K562 (cell line): ENCODE results near the gene GSKIP. TPM values are rescaled to one million over a fixed set of nuclear protein-coding genes. Genes with fewer than 3 reads are reported as not detected.

ENCODE experiments used
- E2F4 ChIP-seq: sonication (generic); formaldehyde crosslinking; IDR thresholded peaks from 2 replicates; pipeline ENCODE4 v1.8.0; 2022; ENCODE audit warnings: mild to moderate bottlenecking, low read depth, missing genetic modification reagents
- ELF4 ChIP-seq: fragments of 450-650 bp; formaldehyde crosslinking; IDR thresholded peaks from 2 replicates; pipeline ENCODE4 v1.4.0; 2022; ENCODE audit warnings: missing genetic modification characterization
- HDAC1 ChIP-seq, 2 experiments: fragments of 450-650 bp; IDR thresholded peaks; 2 replicates each; pipeline ENCODE4 v1.6.1; 2016 to 2017; ENCODE audit warnings: inconsistent platforms in 1 of 2, mild to moderate bottlenecking in 1 of 2, moderate library complexity in 1 of 2
- HDAC2 ChIP-seq: fragments of 450-650 bp; IDR thresholded peaks from 2 replicates; pipeline ENCODE4 v1.6.1; 2016; ENCODE audit warnings: mild to moderate bottlenecking
- HNRNPUL1 ChIP-seq: fragments of 200-400 bp; formaldehyde crosslinking; IDR thresholded peaks from 2 replicates; pipeline ENCODE4 v1.6.1; 2017; ENCODE audit warnings: low read length
- KLF1 ChIP-seq: fragments of 450-650 bp; IDR thresholded peaks from 2 replicates; pipeline ENCODE4 v1.6.1; 2016; ENCODE audit warnings: missing genetic modification characterization, missing compliant biosample characterization
- LEF1 ChIP-seq: fragments of 450-650 bp; IDR thresholded peaks from 2 replicates; pipeline ENCODE4 v1.6.1; 2016; ENCODE audit warnings: mild to moderate bottlenecking
- TAF15 ChIP-seq: fragments of 200-400 bp; formaldehyde crosslinking; IDR thresholded peaks from 2 replicates; pipeline ENCODE4 v1.6.1; 2017; ENCODE audit warnings: mild to moderate bottlenecking, low read depth, low read length, moderate library complexity
- ZBTB9 ChIP-seq: fragments of 450-650 bp; formaldehyde crosslinking; IDR thresholded peaks from 2 replicates; pipeline ENCODE4 v1.4.0; 2020; ENCODE audit warnings: mild to moderate bottlenecking, moderate library complexity
- ZFP1 ChIP-seq: fragments of 450-650 bp; formaldehyde crosslinking; IDR thresholded peaks from 2 replicates; pipeline ENCODE4 v1.4.0; 2020; ENCODE audit warnings: mild to moderate bottlenecking, mixed read lengths
- ZNF311 ChIP-seq: fragments of 250-450 bp; sonication (Bioruptor Pico); IDR thresholded peaks from 2 replicates; pipeline ENCODE4 v1.4.0; 2020; ENCODE audit warnings: mild to moderate bottlenecking, moderate library complexity
- polyA plus RNA-seq, 8 experiments: library from polyadenylated mRNA; depleted of rRNA in 4 of 8; stranded (reverse) in 5 of 8; unstranded in 3 of 8; fragments of >200 nt; fragmentation: Nextera tagmentation in 2 of 8; fragmentation: Illumina TruSeq in 1 of 8; extraction: Ambion mirVana in 2 of 8; extraction: Trizol in 1 of 8; gene quantifications; 2 replicates each; pipeline versions ENCODE4 v1.2.1 to v1.2.3, GENCODE V29; 2011 to 2014; ENCODE audit warnings: inconsistent platforms in 1 of 8, missing spikeins in 1 of 8
- total RNA-seq, 7 experiments: library from RNA; depleted of rRNA in 6 of 7; stranded (reverse); fragments of >200 nt in 6 of 7; fragmentation: Illumina TruSeq in 2 of 7; extraction: Trizol in 2 of 7; gene quantifications; 2 replicates each; pipeline versions ENCODE4 v1.2.1 to v1.2.3, GENCODE V29; 2011 to 2021; ENCODE audit warnings: low replicate concordance in 1 of 7

The GSKIP gene
- total and polyA plus RNA-seq, 9 of the 15 experiments (the other 6 are each of a cell fraction or from before 2014, with no cell fraction given): 12.9 to 58.9 (median 22.2) TPM

- TF ChIP-seq ZBTB9 (CRISPR knock-in tag): no peak
- no peak for TF ChIP-seq E2F4 (CRISPR knock-in tag)
- TF ChIP-seq ZFP1 (CRISPR knock-in tag): no peak
- TF ChIP-seq KLF1 (tag): no peak
- TF ChIP-seq TAF15: no peak
- TF ChIP-seq ZNF311: no peak
- no peak for TF ChIP-seq LEF1
- TF ChIP-seq HNRNPUL1: no peak
- TF ChIP-seq HDAC1 (IDR thresholded peaks at IDR 0.05): no peak
- TF ChIP-seq HDAC2: no peak
- TF ChIP-seq ELF4 (CRISPR knock-in tag): no peak
Observed at GRCh38 chr14:96393071-96393691, 29.9 kb downstream of the GSKIP start (continued).
